ENCODE data around the gene CEL. TPM values are rescaled to one million over a fixed set of nuclear protein-coding genes. Genes with fewer than 3 reads are reported as not detected.

Gene CEL
- total RNA-seq, 1 experiment from 2014 or later: 3.6 TPM

- Histone ChIP-seq H3K27ac (ENCODE audit: insufficient read length, low read depth, low read length) (no peak overlapping the region), H4K91ac (ENCODE audit: insufficient read length, low read depth, low read length) (no peak overlapping the region), H3K4me1 (ENCODE audit: insufficient read depth, low read length) (no peaks in the 10 kb centered on the region), H2BK5ac (ENCODE audit: insufficient read length, low read length) (no peak overlapping the region), H2BK15ac (ENCODE audit: low read depth, low read length) (no peak overlapping the region), H2AFZ (ENCODE audit: low read length) (no peak overlapping the region), H3K9me3 (ENCODE audit: control insufficient read depth, low read depth, low read length) (no peaks in the 10 kb centered on the region), H2BK12ac (ENCODE audit: insufficient read length, low read depth, low read length) (no peak overlapping the region), H3K79me2 (ENCODE audit: insufficient read depth, low read length) (no peaks in the 10 kb centered on the region), H2AK5ac (ENCODE audit: insufficient read length, low read length) (no peak overlapping the region), H2BK20ac (ENCODE audit: low read depth, low read length, poor library complexity, severe bottlenecking) (no peak overlapping the region), H3K4ac (ENCODE audit: low read depth, low read length) (no peak overlapping the region), H4K5ac (ENCODE audit: insufficient read length, low read depth, low read length) (no peak overlapping the region), H3K9ac (ENCODE audit: extremely low read depth, insufficient read length, low read length) (no peak overlapping the region), H4K8ac (replicated peaks; ENCODE audit: insufficient read length, low read depth, low read length) (no peak overlapping the region), H3K18ac (ENCODE audit: insufficient read length, low read depth, low read length) (no peak overlapping the region), H3T11ph (ENCODE audit: low read length) (no peak overlapping the region), H4K20me1 (ENCODE audit: control insufficient read depth, insufficient read depth, insufficient read length) (no peaks in the 10 kb centered on the region), H2BK120ac (ENCODE audit: low read depth, low read length, poor library complexity, severe bottlenecking) (no peak overlapping the region), H3K14ac (ENCODE audit: insufficient read depth, low read length) (no peak overlapping the region; the same call in 1 of the 2 replicates), H3K56ac (ENCODE audit: insufficient read length, low read depth, low read length) (no peak overlapping the region), H3K23ac (ENCODE audit: insufficient read length, low read depth, low read length) (no peak overlapping the region), H3K27me3 (ENCODE audit: insufficient read depth, low read length) (no peaks in the 10 kb centered on the region), H3K23me2 (ENCODE audit: insufficient read length, low read depth, low read length, poor library complexity, severe bottlenecking) (no peaks in the 10 kb centered on the region), H3K4me2 (ENCODE audit: insufficient read depth, insufficient read length, low read length) (no peak overlapping the region), H3K79me1 (ENCODE audit: insufficient read depth, low read depth, low read length, poor library complexity, severe bottlenecking) (no peaks in the 10 kb centered on the region)
- Mint-ChIP-seq H3K4me1 (0 out of 4 replicates have a peak, but pooled peaks cover 0 to 2% of the 10 kb centered on the region in 2 experiments), H3K4me3 (no peak overlapping the region), H3K9me3 (no peaks in the 10 kb centered on the region), H3K27ac (no peak overlapping the region; a peak in 1 of 7 replicates), H3K27me3 (ENCODE audit: low read depth) (no peaks in the 10 kb centered on the region; the same call in 1 of the 2 replicates), H3K36me3 (ENCODE audit: insufficient read depth in 1 of 3, low read depth in 3 of 3) (no peaks in the 10 kb centered on the region)
- no CpG with 5 or more reads among the region's 7 CpGs for WGBS (ENCODE audit: extremely low coverage, insufficient read length, low lambda C conversion rate)
- no peak for TF ChIP-seq CTCF (conservative IDR thresholded peaks at IDR 0.05)
- peak; percentile 24 for DNase-seq
These were observed 25.8 kb downstream of the CEL start for GRCh38 chr9:133087429-133088145.
